Cardiac muscle cell (in vitro differentiated cells and primary cell): Measurements from ENCODE around the gene MIA2. TPM values are rescaled to one million over a fixed set of nuclear protein-coding genes. Genes with fewer than 3 reads are reported as not detected.
"Not testable (repeated sequence)": the region's sequence is repeated elsewhere in the genome, so short reads cannot be mapped to it uniquely, and the experiment has no call there.

Source experiments
- DNase-seq, 2 donors: peaks; one replicate each; pipeline versions ENCODE4 v3.0.0 to v3.0.0-alpha.2; 2010 to 2017; ENCODE audit warnings: low read depth in 1 of 2, low spot score in 1 of 2
- H3K27ac ChIP-seq: fragments of 200-600 bp; sonication (generic); 2 replicates; pipeline ENCODE4 v1.5.1; 2016
- H3K27me3 ChIP-seq: fragments of 200-600 bp; sonication (generic); 2 replicates; pipeline ENCODE4 v1.6.0; 2016; ENCODE audit warnings: control low read depth
- H3K36me3 ChIP-seq: fragments of 200-600 bp; sonication (generic); 2 replicates; pipeline ENCODE4 v1.5.1; 2016; ENCODE audit warnings: control low read depth
- H3K4me1 ChIP-seq: fragments of 200-600 bp; sonication (generic); 2 replicates; pipeline ENCODE4 v1.8.1; 2017; ENCODE audit warnings: low read depth, mild to moderate bottlenecking, mixed run types
- H3K4me3 ChIP-seq: fragments of 200-600 bp; sonication (generic); 2 replicates; pipeline ENCODE4 v1.5.1; 2016; ENCODE audit warnings: mild to moderate bottlenecking
- H3K9me3 ChIP-seq: fragments of 200-600 bp; sonication (generic); 2 replicates; pipeline ENCODE4 v1.5.1; 2017; ENCODE audit warnings: low read depth, mild to moderate bottlenecking, control low read depth
- CTCF ChIP-seq: IDR thresholded peaks from 2 replicates; pipeline ENCODE4 v1.5.1; 2012; ENCODE audit warnings: low read depth, mild to moderate bottlenecking, low read length
- polyA plus RNA-seq: library from polyadenylated mRNA; unstranded; fragments of >200 nt; fragmentation: Nextera tagmentation; extraction: Ambion mirVana; gene quantifications from 2 replicates; pipeline ENCODE4 v1.2.1, GENCODE V29; 2016
- total RNA-seq: library from RNA; depleted of rRNA; stranded (reverse); fragments of >200 nt; gene quantifications from 2 replicates; pipeline ENCODE4 v1.2.3, GENCODE V29; 2016

The MIA2 gene
- total and polyA plus RNA-seq, 2 experiments from 2014 or later = 14.4 to 20.6 TPM

- DNase-seq = no peak
- H3K9me3 ChIP-seq = no peaks in the 10 kb centered on the region
- no peaks in the 10 kb centered on the region for H3K4me1 ChIP-seq
- no peak for TF ChIP-seq CTCF
- H3K27me3 ChIP-seq = no peaks in the 10 kb centered on the region
- H3K27ac ChIP-seq = no peak overlapping the region
- no peak overlapping the region for H3K4me3 ChIP-seq
- no peaks in the 10 kb centered on the region for H3K36me3 ChIP-seq
These were observed 16.4 kb upstream of the MIA2 start for GRCh38 chr14:39217214-39217879.

GRCh38 chr14:39218171-39218769 is 15.4 kb upstream of the MIA2 start:
- TF ChIP-seq CTCF = no peak
- peak in 1 of 2 donors; percentile 60 for DNase-seq
- Histone ChIP-seq H3K27me3 (no peaks in the 10 kb centered on the region), H3K4me1 (no peaks in the 10 kb centered on the region), H3K27ac (no peak overlapping the region), H3K9me3 (no peaks in the 10 kb centered on the region), H3K4me3 (no peak overlapping the region), H3K36me3 (no peaks in the 10 kb centered on the region)

GRCh38 chr14:39219075-39219499 is 14.6 kb upstream of the MIA2 start:
- Histone ChIP-seq H3K4me1 (no peaks in the 10 kb centered on the region), H3K36me3 (no peaks in the 10 kb centered on the region), H3K9me3 (no peaks in the 10 kb centered on the region), H3K27ac (no peak overlapping the region), H3K4me3 (no peak overlapping the region), H3K27me3 (no peaks in the 10 kb centered on the region)
- DNase-seq = peak in 1 of 2 donors; percentile 88
- TF ChIP-seq CTCF = no peak

- H3K4me1 ChIP-seq, H3K9me3 ChIP-seq, DNase-seq, H3K36me3 ChIP-seq, H3K4me3 ChIP-seq, H3K27me3 ChIP-seq, H3K27ac ChIP-seq: not testable (repeated sequence)
These were observed 13.2 kb upstream of the MIA2 start for GRCh38 chr14:39220473-39220872.

GRCh38 chr14:39228044-39228443 is 5.7 kb upstream of the MIA2 start:
- no peak overlapping the region for H3K4me3 ChIP-seq
- no peaks in the 10 kb centered on the region for H3K27me3 ChIP-seq
- DNase-seq = no peak
- no peaks in the 10 kb centered on the region for H3K4me1 ChIP-seq
- no peak overlapping the region for H3K27ac ChIP-seq
- H3K9me3 ChIP-seq = no peaks in the 10 kb centered on the region
- TF ChIP-seq CTCF = no peak
- H3K36me3 ChIP-seq = no peaks in the 10 kb centered on the region

GRCh38 chr14:39228509-39229221 is 5.0 kb upstream of the MIA2 start:
- H3K27me3 ChIP-seq = no peaks in the 10 kb centered on the region
- DNase-seq = no peak
- no peak overlapping the region for H3K27ac ChIP-seq
- TF ChIP-seq CTCF = no peak
- no peaks in the 10 kb centered on the region for H3K9me3 ChIP-seq
- no peaks in the 10 kb centered on the region for H3K4me1 ChIP-seq
- H3K36me3 ChIP-seq = no peaks in the 10 kb centered on the region
- no peak overlapping the region for H3K4me3 ChIP-seq
